ENCODE data around the gene DYNC2LI1.

DNA sequence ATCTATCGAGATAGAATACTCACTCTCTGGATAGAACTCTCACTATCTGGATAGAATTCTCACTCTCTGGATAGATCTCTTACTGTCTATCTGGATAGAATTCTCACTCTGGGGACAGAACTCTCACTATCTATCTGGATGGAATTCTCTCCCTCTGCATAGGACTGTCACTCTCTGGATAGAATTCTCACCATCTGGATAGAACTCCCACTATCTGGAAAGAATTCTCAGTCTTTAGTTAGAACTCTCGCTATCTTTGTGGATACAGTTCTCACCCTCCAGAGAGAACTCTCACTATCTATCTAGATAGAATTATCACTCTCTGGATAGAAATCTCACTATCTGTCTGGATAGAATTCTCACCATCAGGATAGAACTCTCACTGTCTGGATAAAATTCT, 81.5 kb downstream of the DYNC2LI1 start:
- TF ChIP-seq, protein P1, sequence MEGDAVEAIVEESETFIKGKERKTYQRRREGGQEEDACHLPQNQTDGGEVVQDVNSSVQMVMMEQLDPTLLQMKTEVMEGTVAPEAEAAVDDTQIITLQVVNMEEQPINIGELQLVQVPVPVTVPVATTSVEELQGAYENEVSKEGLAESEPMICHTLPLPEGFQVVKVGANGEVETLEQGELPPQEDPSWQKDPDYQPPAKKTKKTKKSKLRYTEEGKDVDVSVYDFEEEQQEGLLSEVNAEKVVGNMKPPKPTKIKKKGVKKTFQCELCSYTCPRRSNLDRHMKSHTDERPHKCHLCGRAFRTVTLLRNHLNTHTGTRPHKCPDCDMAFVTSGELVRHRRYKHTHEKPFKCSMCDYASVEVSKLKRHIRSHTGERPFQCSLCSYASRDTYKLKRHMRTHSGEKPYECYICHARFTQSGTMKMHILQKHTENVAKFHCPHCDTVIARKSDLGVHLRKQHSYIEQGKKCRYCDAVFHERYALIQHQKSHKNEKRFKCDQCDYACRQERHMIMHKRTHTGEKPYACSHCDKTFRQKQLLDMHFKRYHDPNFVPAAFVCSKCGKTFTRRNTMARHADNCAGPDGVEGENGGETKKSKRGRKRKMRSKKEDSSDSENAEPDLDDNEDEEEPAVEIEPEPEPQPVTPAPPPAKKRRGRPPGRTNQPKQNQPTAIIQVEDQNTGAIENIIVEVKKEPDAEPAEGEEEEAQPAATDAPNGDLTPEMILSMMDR (conservative IDR thresholded peaks at IDR 0.05; ENCODE audit: low read depth, low read length), result no peak
- TF ChIP-seq EZH2 (IDR thresholded peaks at IDR 0.05; ENCODE audit: low read length, unreplicated experiment), result no peak

All from PC-3 (cell line).